GM19240 (cell line): ENCODE data around the gene CRTC2.
A peak's percentile ranks its signal among the peaks of the same experiment; 100 is the strongest.

Experiments
- DNase-seq: peaks from one replicate; pipeline ENCODE4 v3.0.0; 2011; ENCODE audit warnings: low spot score; ENCODE audit not compliant: insufficient read length

CRTC2 gene

DNA sequence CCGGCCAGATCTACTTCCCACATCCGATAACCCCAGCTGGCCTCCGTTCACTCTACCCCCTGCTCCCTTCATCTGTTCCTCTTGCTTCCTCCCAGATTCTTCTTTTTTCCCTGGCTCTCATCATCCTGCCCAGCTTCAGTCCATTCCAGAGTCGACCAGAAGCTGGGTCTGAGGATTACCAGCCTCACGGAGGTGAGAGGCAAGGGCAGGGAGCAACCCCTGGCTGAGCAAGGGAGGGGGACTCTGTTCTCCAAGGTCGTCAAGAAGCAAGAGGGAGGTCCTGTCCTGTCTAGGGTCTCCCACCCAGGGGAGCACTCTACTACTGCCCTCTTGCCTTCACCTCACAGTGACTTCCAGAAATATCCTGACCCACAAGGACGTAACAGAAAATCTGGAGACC is 15.1 kb upstream of the CRTC2 start:
- DNase-seq, result no peak

- no peak for DNase-seq
Measured at GRCh38 chr1:153973071-153973470, 14.7 kb upstream of the CRTC2 start.

DNA sequence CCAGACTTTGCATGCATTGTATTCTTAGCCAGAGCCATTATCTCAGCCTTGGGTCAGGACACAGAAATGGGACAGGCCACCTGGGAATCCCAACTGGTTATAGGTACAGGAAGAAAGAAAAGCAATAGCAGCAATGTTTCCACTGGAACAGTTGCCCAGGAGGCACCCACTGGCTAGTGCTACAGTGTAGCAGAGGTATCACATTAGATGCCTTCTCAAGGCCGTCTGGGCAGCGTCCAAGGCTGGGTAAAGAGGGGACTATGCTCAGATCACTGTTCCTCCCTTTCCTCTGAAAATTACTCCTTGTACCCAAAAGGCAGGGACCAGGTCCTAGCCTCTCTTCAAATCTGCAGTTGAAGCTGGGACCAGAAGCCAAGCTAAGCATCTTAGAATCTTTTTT is 11.9 kb upstream of the CRTC2 start:
- DNase-seq, result no peak

GRCh38 chr1:153968972-153969371 is 10.6 kb upstream of the CRTC2 start:
- no peak for DNase-seq

GRCh38 chr1:153968408-153968807 is 10.0 kb upstream of the CRTC2 start:
- DNase-seq, result no peak

- DNase-seq, result no peak
Measured at GRCh38 chr1:153968000-153968363, 9.6 kb upstream of the CRTC2 start.

GRCh38 chr1:153967107-153967999 is 8.9 kb upstream of the CRTC2 start, which contains the start of gene CREB3L4:
CREB3L4 (plus strand) TSS chr1:153967902; CDS start chr1:153968526, 624 bp downstream.
- peak; percentile 77 for DNase-seq

- DNase-seq, result no peak
Measured at GRCh38 chr1:153963850-153964331, 5.5 kb upstream of the CRTC2 start.

DNA sequence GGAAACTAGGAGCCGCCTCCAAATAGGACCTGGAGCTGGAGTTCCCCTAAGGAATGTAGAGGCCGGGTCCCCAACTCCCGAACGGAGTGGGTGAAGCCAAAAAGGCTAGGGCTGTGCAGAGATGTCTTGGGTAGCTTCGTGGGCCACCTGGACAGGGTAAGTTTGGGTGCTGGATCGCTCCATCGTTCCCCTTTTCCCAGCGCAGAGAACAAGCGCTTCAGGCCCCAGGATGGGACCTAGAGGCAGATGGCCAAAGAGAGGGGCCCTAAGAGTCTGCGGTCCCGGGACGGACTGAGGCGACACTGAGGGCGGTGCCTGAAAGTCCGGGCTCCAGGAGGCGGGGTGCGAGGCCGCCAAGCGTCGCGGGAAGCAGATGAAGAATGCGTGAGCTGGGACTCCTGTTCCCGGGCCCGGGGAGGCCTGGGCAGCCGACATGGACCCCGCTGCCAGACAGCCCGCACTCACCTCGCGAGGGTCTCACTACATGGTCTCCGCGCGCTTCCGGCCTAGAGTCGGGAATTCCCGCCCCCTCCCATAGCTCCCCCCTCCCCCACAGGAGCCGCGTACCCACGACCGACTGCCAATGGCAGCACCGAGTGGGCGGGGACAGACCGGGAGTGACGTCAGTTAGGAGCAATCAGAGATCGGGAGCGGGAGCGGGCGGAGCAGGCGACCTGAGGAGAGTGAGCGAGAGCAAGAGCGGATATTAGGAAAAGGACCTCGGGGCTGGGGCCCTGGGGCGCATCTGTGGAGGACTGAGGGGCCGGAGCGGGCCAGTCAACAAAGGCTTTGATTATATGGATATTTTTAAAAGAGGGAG is 4.8 kb upstream of the CRTC2 start, which contains the start of gene SLC39A1:
TSS of gene SLC39A1 (minus strand) at position 508 of the 820 bp plus-strand sequence. CDS start 822 bp downstream, outside the sequence.
- peak; percentile 74 for DNase-seq

DNA sequence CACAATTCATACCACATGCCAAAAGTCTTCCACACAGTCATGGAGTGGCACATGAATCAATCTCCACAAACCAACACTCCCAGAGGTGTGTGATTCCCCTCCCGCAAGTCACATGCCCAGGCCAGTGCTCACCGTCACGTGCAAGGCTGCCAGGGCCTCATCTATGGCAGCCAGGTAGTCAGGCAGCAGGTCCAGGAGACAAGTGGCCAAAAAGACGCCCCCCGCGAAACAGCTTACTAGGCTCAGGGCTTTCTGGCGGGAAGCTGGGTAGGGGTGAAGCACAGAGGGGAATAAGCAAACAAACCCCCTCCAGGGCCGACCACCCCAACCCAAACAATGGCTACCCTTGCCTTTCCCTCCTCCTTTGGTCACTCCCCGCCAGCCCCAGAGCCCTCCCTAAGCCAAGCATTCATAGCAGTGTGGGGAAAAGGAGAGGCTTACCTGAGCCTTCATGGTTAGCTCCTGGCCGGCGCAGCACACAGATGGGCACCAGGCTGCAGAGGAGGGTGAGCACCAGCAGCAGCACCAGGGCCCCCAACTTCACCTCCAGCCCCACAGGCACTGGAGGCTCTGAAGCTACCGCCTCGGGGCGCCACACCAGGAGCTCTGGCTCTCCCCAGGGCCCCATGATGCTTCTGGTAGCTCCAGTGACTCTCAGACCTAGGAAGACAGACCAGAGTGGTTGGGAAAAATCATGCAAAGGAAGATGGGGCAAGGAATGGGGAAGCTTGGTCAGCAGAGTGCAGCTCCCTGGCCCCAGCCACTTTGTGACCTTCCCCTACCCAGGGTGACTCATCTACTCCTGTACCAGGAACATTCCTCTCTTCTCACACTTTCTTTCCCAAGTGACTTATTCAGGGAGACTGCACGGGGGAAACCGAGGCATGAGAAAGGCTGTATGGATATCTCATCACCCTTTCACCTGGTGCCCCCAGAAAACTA is 3.9 kb upstream of the CRTC2 start:
- DNase-seq, result no peak

GRCh38 chr1:153961421-153961820 is 3.0 kb upstream of the CRTC2 start:
- DNase-seq, result no peak

- DNase-seq, result no peak
Measured at GRCh38 chr1:153960206-153960605, 1.8 kb upstream of the CRTC2 start.

DNA sequence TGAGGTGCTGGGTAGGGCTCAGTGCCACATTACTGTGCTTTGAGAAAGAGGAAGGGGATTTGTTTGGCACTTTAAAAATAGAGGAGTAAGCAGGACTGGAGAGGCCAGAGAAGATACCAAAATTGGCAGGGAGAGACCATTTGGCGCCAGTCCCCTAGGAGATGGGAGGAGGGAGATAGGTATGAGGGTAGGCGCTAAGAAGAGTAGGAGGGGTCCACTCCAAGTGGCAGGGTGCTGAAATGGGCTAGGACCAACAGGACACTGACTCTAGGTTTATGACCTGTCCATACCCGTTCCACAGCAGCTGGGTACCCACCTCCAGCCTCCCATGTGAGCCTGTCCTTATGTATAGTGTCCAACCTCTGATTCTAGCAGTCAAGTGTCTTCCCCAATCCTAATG is 1.0 kb upstream of the CRTC2 start:
- DNase-seq, result no peak

GRCh38 chr1:153958961-153959260 is 499 bp upstream of the CRTC2 start:
- DNase-seq, result no peak

GRCh38 chr1:153957744-153958110 is 685 bp downstream of the CRTC2 start:
- peak; percentile 56 for DNase-seq

GRCh38 chr1:153956997-153957715 is 1.3 kb downstream of the CRTC2 start:
- no peak for DNase-seq

GRCh38 chr1:153954826-153955225 is 3.6 kb downstream of the CRTC2 start:
- no peak for DNase-seq

DNA sequence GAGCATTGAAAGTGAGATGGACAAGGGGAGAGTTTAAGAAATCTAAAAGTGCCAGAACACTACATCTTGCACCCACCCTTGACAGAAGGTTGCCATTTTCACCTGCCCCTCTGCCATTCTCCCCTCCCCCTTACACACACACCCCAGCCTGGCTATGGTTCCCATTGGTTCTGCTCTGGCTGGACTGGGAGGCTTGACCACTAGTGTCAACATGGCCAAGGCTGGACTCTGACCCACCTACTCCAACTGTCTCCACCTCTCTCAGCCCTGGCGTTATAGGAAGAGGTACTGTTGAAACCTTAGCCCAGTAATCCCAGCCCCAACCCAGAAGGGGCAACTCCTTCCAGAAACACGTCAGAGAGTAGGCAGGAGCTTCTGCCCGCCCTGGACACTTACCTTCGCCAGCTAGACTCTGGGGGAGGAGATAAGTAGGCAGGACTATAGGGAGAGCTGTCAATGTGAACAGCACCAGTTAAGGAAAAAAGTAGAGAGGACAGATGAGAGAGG is 4.5 kb downstream of the CRTC2 start:
- DNase-seq, result no peak

DNA sequence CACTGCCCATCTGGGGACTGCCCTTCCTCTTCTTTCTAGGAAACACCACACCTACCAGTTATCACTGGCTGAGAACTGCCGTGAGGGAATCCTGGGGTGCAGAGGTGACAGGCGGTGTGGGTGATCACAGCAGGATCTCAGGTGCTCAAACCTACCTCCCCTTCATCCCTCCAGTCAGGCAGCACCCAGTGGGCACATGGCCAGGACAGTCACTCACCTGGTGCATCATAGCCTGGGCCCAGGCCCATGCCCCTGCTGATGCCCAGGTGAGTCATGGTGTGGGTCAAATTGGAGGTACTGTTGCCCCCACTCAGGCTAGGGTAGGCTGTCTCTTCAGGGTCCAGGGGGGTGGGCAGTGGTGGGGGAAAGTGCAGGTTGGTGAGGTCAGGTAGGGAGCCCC is 6.6 kb downstream of the CRTC2 start:
- no peak for DNase-seq

GRCh38 chr1:153951183-153951582 is 7.2 kb downstream of the CRTC2 start:
- DNase-seq, result no peak
